ENCODE data around the gene AGPAT4. TPM values are rescaled to one million over a fixed set of nuclear protein-coding genes. Genes with fewer than 3 reads are reported as not detected.

Gene AGPAT4
- total and polyA plus RNA-seq, 2 of the 13 experiments (the other 11 are each of a cell fraction or from before 2014, with no cell fraction given), result 0.07 to 0.13 TPM

DNA sequence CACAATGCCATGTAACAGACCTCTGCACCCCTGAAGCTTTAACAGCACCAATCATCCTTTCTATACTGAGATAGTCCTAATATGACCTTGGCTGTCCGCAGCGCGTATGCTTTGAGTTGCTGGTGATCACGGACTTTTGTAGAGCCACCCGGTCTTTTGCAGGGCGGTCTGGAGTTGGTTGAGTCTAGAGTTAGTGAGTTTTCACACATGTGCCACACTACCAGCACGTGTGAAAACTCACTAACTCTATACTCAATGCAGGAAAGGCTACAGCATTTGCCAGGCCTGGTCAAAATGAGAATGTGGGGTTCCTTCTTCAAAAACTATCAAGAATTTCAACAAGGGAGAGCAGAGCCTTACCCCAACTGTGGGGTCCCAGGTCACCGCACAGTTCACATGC lies 14.6 kb downstream of the AGPAT4 start:
- no peak for DNase-seq (ENCODE audit: low spot score)
- Histone ChIP-seq H3K27me3 (ENCODE audit: control insufficient read depth in 1 of 2, insufficient read depth in 2 of 2, low read length in 2 of 2) (0 out of 5 replicates have a peak, but pooled peaks cover 0 to 5% of the 10 kb centered on the region in 2 experiments), H3K9ac (ENCODE audit: insufficient read depth, low read depth, low read length) (no peak overlapping the region), H3K27ac (ENCODE audit: extremely low read length, insufficient read depth, low read length) (no peak overlapping the region), H3K4me1 (ENCODE audit: insufficient read depth, low read length) (no peaks in the 10 kb centered on the region), H3K4me2 (ENCODE audit: low read depth, low read length) (no peak overlapping the region), H3K9me3 (ENCODE audit: low read length) (no peaks in the 10 kb centered on the region), H4K20me1 (ENCODE audit: insufficient read depth, low read length) (no peaks in the 10 kb centered on the region), H3K36me3 (replicated peaks in 1 of 2; ENCODE audit: control insufficient read depth in 1 of 2, insufficient read depth in 2 of 2, low read length in 2 of 2) (no peaks in the 10 kb centered on the region), H2AFZ (ENCODE audit: low read length) (no peak overlapping the region), H3K79me2 (ENCODE audit: insufficient read depth, low read length) (no peaks in the 10 kb centered on the region), H3K4me3 (replicated peaks in 1 of 3; ENCODE audit: insufficient read depth in 1 of 3, low read depth in 2 of 3, low read length in 3 of 3) (no peak overlapping the region)
- WGBS (ENCODE audit: low lambda C conversion rate), result 62% methylated on average over 8 of the region's 8 CpGs
- POLR2A ChIA-PET, result no interaction called here
- no peak for ATAC-seq
- TF ChIP-seq, protein P1, sequence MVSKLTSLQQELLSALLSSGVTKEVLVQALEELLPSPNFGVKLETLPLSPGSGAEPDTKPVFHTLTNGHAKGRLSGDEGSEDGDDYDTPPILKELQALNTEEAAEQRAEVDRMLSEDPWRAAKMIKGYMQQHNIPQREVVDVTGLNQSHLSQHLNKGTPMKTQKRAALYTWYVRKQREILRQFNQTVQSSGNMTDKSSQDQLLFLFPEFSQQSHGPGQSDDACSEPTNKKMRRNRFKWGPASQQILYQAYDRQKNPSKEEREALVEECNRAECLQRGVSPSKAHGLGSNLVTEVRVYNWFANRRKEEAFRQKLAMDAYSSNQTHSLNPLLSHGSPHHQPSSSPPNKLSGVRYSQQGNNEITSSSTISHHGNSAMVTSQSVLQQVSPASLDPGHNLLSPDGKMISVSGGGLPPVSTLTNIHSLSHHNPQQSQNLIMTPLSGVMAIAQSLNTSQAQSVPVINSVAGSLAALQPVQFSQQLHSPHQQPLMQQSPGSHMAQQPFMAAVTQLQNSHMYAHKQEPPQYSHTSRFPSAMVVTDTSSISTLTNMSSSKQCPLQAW (CRISPR knock-in tag; IDR thresholded peaks at IDR 0.05), result no peak
- TF ChIP-seq, protein P2, sequence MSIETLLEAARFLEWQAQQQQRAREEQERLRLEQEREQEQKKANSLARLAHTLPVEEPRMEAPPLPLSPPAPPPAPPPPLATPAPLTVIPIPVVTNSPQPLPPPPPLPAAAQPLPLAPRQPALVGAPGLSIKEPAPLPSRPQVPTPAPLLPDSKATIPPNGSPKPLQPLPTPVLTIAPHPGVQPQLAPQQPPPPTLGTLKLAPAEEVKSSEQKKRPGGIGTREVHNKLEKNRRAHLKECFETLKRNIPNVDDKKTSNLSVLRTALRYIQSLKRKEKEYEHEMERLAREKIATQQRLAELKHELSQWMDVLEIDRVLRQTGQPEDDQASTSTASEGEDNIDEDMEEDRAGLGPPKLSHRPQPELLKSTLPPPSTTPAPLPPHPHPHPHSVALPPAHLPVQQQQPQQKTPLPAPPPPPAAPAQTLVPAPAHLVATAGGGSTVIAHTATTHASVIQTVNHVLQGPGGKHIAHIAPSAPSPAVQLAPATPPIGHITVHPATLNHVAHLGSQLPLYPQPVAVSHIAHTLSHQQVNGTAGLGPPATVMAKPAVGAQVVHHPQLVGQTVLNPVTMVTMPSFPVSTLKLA (IDR thresholded peaks at IDR 0.05), result peak; percentile 89
- no peak for FAIRE-seq
- CTCF ChIA-PET (ENCODE audit: low intra/inter-chr PET ratio, low total read pairs), result no interaction called here
- no TSS peak for BruUV-seq (replicated peaks)
- in situ Hi-C loops (cut with HindIII; ENCODE audit: extremely low pct_ligation_motif_present, low pct_unique_long_range_greater_than_20kb) (no loop called here), intact Hi-C loops (cut with micrococcal nuclease; ENCODE audit: unreplicated experiment) (no loop called here)

DNA sequence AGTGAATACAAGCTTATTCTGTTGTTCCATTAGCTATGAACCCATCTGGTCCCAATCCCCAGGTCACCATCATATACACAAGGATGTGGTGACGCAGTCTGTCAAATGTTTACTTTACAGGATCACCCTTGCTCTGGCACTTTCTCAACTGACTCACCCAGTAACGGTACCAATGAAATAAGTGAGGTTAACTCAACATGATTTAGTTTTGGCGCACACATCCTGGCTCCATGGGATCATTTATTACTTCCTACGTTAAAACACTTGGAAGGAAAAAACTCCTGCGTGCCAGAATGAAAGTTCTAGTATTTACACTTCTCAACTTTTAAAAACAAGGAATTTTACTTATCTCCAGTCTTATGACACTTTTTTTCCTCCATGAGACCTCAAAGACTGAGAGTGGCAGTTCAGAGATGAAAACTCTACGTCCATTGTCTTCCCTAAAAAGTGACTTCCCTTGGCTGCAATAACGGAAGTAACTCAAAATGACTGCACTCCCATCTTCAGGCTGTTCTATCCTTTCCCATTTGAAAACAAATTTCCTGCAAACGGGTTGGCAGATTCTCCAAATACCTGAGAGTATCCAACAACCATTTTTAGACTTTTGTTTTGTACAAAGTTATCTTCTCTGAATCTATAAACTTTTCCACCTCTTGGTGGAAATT lies 15.9 kb downstream of the AGPAT4 start:
- Histone ChIP-seq H4K20me1 (ENCODE audit: insufficient read depth, low read length) (no peaks in the 10 kb centered on the region), H3K36me3 (replicated peaks in 1 of 2; ENCODE audit: control insufficient read depth in 1 of 2, insufficient read depth in 2 of 2, low read length in 2 of 2) (no peaks in the 10 kb centered on the region), H2AFZ (ENCODE audit: low read length) (no peak overlapping the region), H3K4me2 (ENCODE audit: low read depth, low read length) (no peak overlapping the region), H3K4me1 (ENCODE audit: insufficient read depth, low read length) (no peaks in the 10 kb centered on the region), H3K4me3 (replicated peaks in 1 of 3; ENCODE audit: insufficient read depth in 1 of 3, low read depth in 2 of 3, low read length in 3 of 3) (no peak overlapping the region), H3K27me3 (ENCODE audit: control insufficient read depth in 1 of 2, insufficient read depth in 2 of 2, low read length in 2 of 2) (0 out of 5 replicates have a peak, but pooled peaks cover 0 to 5% of the 10 kb centered on the region in 2 experiments), H3K79me2 (ENCODE audit: insufficient read depth, low read length) (no peaks in the 10 kb centered on the region), H3K27ac (ENCODE audit: extremely low read length, insufficient read depth, low read length) (no peak overlapping the region), H3K9ac (ENCODE audit: insufficient read depth, low read depth, low read length) (no peak overlapping the region), H3K9me3 (ENCODE audit: low read length) (no peaks in the 10 kb centered on the region)
- DNase-seq (ENCODE audit: low spot score), result no peak
- ChIA-PET CTCF (ENCODE audit: low intra/inter-chr PET ratio, low total read pairs) (no interaction called here), POLR2A (no interaction called here)
- intact Hi-C loops (cut with micrococcal nuclease; ENCODE audit: unreplicated experiment), result no loop called here
- ATAC-seq, result no peak
- no peak for FAIRE-seq
- BruUV-seq (replicated peaks), result no TSS peak
- WGBS (ENCODE audit: low lambda C conversion rate), result 25% methylated on average over 8 of the region's 8 CpGs
- in situ Hi-C loops (cut with HindIII; ENCODE audit: extremely low pct_ligation_motif_present, low pct_unique_long_range_greater_than_20kb), result no loop called here
- no peak for TF ChIP-seq ZNF232 (CRISPR knock-in tag; IDR thresholded peaks at IDR 0.05; ENCODE audit: borderline replicate concordance)
- no peak for TF ChIP-seq ZNF207 (IDR thresholded peaks at IDR 0.05; ENCODE audit: borderline replicate concordance)
- no peak for TF ChIP-seq NFYC (CRISPR knock-in tag; IDR thresholded peaks at IDR 0.05)
- TF ChIP-seq ISX (CRISPR knock-in tag; conservative IDR thresholded peaks at IDR 0.05), result no peak
- TF ChIP-seq ZNF619 (CRISPR knock-in tag; IDR thresholded peaks at IDR 0.05), result no peak
- no peak for TF ChIP-seq ZNF101 (CRISPR knock-in tag; IDR thresholded peaks at IDR 0.05; ENCODE audit: borderline replicate concordance, low read depth)

Data from HepG2 (cell line).